ENCODE results near the gene ZBTB11. TPM values are rescaled to one million over a fixed set of nuclear protein-coding genes. Genes with fewer than 3 reads are reported as not detected.
A peak's percentile ranks its signal among the peaks of the same experiment; 100 is the strongest.

The ZBTB11 gene
- total and polyA plus RNA-seq, 10 of the 15 experiments (the other 5 are each of a cell fraction or from before 2014, with no cell fraction given) = 3.5 to 25.7 (median 18.0) TPM

DNA sequence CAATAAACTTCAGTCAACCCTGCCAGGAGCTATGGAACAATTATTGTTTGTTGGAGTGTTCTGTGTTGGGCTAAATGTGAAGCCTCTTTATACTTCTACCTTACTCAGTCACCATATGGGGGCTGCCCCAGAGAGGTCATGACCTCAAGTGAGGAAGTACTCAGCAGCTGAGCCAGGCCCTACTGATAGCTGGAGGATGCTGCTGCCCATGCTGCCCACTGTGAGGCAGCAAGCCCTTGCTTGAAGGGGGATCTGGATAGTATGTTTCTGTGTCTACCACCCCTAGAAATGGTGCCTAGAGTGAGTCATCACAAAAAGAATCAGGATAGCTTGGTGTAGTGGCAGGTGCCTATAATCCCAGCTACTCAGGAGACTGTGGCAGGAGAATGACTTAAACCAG is 14.0 kb upstream of the ZBTB11 start:
- Histone ChIP-seq H3K9me3 (replicated peaks; ENCODE audit: control insufficient read depth, insufficient read depth, low read length) (no peaks in the 10 kb centered on the region), H3K4me2 (ENCODE audit: control insufficient read depth, insufficient read depth) (no peak overlapping the region; the same call in 1 of the 2 replicates), H3K36me3 (ENCODE audit: control insufficient read depth in 2 of 2, insufficient read depth in 2 of 2, low read length in 1 of 2) (no peaks in the 10 kb centered on the region), H3K27me3 (replicated peaks in 1 of 2; ENCODE audit: control insufficient read depth in 2 of 2, insufficient read depth in 2 of 2, low read length in 1 of 2) (no peaks in the 10 kb centered on the region), H3K4me1 (ENCODE audit: control insufficient read depth, insufficient read depth, low read length) (peaks cover 9% of the 10 kb centered on the region), H2AFZ (ENCODE audit: control insufficient read depth, low read depth, low read length) (no peak overlapping the region), H3K27ac (ENCODE audit: control insufficient read depth, insufficient read depth) (no peak overlapping the region), H3K79me2 (ENCODE audit: control insufficient read depth, insufficient read depth, low read length) (peaks cover 8% of the 10 kb centered on the region), H3K4me3 (no peak overlapping the region), H3K9ac (ENCODE audit: control insufficient read depth, insufficient read depth, low read length) (no peak overlapping the region), H4K20me1 (ENCODE audit: control insufficient read depth, insufficient read depth) (no peaks in the 10 kb centered on the region)
- ChIA-PET CTCF (interaction anchor here (0.6 to 1.9 kb wide), 11 partner anchors 17 to 1228 kb away, joined by 3 to 7 read pairs (median 3); partner anchors contain the start of gene CEP97), POLR2A (interaction anchor here (0.6 to 1.0 kb wide), 4 partner anchors 13 to 1374 kb away, joined by 3 to 5 read pairs (median 4); no protein-coding TSS in a partner anchor), RAD21 (ENCODE audit: unreplicated experiment) (interaction anchor here (1.0 to 2.4 kb wide), 3 partner anchors 34 to 534 kb away, joined by 4 to 8 read pairs (median 5); partner anchors contain the start of gene CEP97), SMC1A (ENCODE audit: uncharacterized antibody, unreplicated experiment) (interaction anchor here (0.8 to 1.8 kb wide), 4 partner anchors 11 to 534 kb away, joined by 3 to 5 read pairs (median 4); no protein-coding TSS in a partner anchor)
- DNase-seq (ENCODE audit: low read depth, low spot score) (no peak), ATAC-seq (peak; percentile 43), FAIRE-seq (no peak)
- intact Hi-C loops (cut with micrococcal nuclease; ENCODE audit: unreplicated experiment) = no loop called here
- in situ Hi-C loops (cut with MboI) = no loop called here
- TF ChIP-seq SPI1 (IDR thresholded peaks at IDR 0.05; ENCODE audit: borderline replicate concordance, insufficient read depth, low read depth, low read length) (peak; percentile 59; the same call in 1 of the 2 replicates), POU2F2 (IDR thresholded peaks at IDR 0.05; ENCODE audit: borderline replicate concordance, low read depth, low read length) (no peak), EED (IDR thresholded peaks at IDR 0.05; ENCODE audit: low read depth) (no peak), NR2F1 (conservative IDR thresholded peaks at IDR 0.05) (peak; percentile 79), NR2C1 (IDR thresholded peaks at IDR 0.05) (peak; percentile 75), USF2 (IDR thresholded peaks at IDR 0.05; ENCODE audit: borderline replicate concordance, low read depth, low read length) (no peak), TBL1XR1 (IDR thresholded peaks at IDR 0.05; ENCODE audit: low read depth, low read length) (no peak), RUNX3 (IDR thresholded peaks at IDR 0.05; ENCODE audit: low read length) (0 out of 2 replicates have a peak, but pooled peaks have one; percentile 15), EGR1 (IDR thresholded peaks at IDR 0.05; ENCODE audit: borderline replicate concordance in 1 of 2, low read depth in 2 of 2, low read length in 2 of 2) (no peak), IKZF1 (conservative IDR thresholded peaks at IDR 0.05) (no peak)
- BruUV-seq (replicated peaks) = no TSS peak
